ENCODE data around the gene RNPEP. TPM values are rescaled to one million over a fixed set of nuclear protein-coding genes. Genes with fewer than 3 reads are reported as not detected.
A peak's percentile ranks its signal among the peaks of the same experiment; 100 is the strongest.

The RNPEP gene
- total and polyA plus RNA-seq, 2 of the 13 experiments (the other 11 are each of a cell fraction or from before 2014, with no cell fraction given): 20.6 to 38.4 TPM

- no peak for TF ChIP-seq AHDC1 (CRISPR knock-in tag; IDR thresholded peaks at IDR 0.05; ENCODE audit: borderline replicate concordance)
- peak; percentile 46; the same call in 1 of the 2 replicates for TF ChIP-seq ZNF281 (CRISPR knock-in tag; IDR thresholded peaks at IDR 0.05; ENCODE audit: borderline replicate concordance)
- no peak for TF ChIP-seq CREB1 (IDR thresholded peaks at IDR 0.05)
- TF ChIP-seq CREB1 (CRISPR knock-in tag; IDR thresholded peaks at IDR 0.05): peak; percentile 58
- peak; percentile 74; the same call in 1 of the 2 replicates for TF ChIP-seq KDM4B (CRISPR knock-in tag; IDR thresholded peaks at IDR 0.05)
- peak; percentile 90 for TF ChIP-seq NCOA2 (CRISPR knock-in tag; IDR thresholded peaks at IDR 0.05)
- peak; percentile 61 for TF ChIP-seq SAP130 (CRISPR knock-in tag; IDR thresholded peaks at IDR 0.05; ENCODE audit: low read depth)
- TF ChIP-seq PHF21A (CRISPR knock-in tag; IDR thresholded peaks at IDR 0.05): peak; percentile 64
- 0 out of 2 replicates have a peak, but pooled peaks have one; percentile 37 for TF ChIP-seq MLX (CRISPR knock-in tag; IDR thresholded peaks at IDR 0.05)
- TF ChIP-seq TGIF2 (CRISPR knock-in tag; IDR thresholded peaks at IDR 0.05): no peak
- TF ChIP-seq ETV5 (CRISPR knock-in tag; IDR thresholded peaks at IDR 0.05; ENCODE audit: borderline replicate concordance): peak; percentile 53; the same call in 1 of the 2 replicates
- no peak for TF ChIP-seq FOXA1 (IDR thresholded peaks at IDR 0.05)
- peak; percentile 61 for TF ChIP-seq FOXA1 (CRISPR knock-in tag; IDR thresholded peaks at IDR 0.05)
- peak; percentile 57; the same call in 1 of the 2 replicates for TF ChIP-seq FOSL2 (CRISPR knock-in tag; IDR thresholded peaks at IDR 0.05)
- peak; percentile 74 for TF ChIP-seq GATAD2A (CRISPR knock-in tag; IDR thresholded peaks at IDR 0.05)
- peak; percentile 97 for TF ChIP-seq RARA (CRISPR knock-in tag; IDR thresholded peaks at IDR 0.05)
- TF ChIP-seq GLI4 (CRISPR knock-in tag; IDR thresholded peaks at IDR 0.05; ENCODE audit: borderline replicate concordance): no peak
- peak; percentile 79 for TF ChIP-seq MED1 (CRISPR knock-in tag; IDR thresholded peaks at IDR 0.05)
- peak; percentile 85; the same call in 1 of the 2 replicates for TF ChIP-seq SOX5 (CRISPR knock-in tag; IDR thresholded peaks at IDR 0.05; ENCODE audit: borderline replicate concordance)
- peak; percentile 81; the same call in 1 of the 2 replicates for TF ChIP-seq RXRA (CRISPR knock-in tag; IDR thresholded peaks at IDR 0.05)
Observed at GRCh38 chr1:202046227-202046626, 63.8 kb downstream of the RNPEP start (continued).

Data from HepG2 (cell line).